Measurements from ENCODE around the gene INTS1.

Gene INTS1

DNA sequence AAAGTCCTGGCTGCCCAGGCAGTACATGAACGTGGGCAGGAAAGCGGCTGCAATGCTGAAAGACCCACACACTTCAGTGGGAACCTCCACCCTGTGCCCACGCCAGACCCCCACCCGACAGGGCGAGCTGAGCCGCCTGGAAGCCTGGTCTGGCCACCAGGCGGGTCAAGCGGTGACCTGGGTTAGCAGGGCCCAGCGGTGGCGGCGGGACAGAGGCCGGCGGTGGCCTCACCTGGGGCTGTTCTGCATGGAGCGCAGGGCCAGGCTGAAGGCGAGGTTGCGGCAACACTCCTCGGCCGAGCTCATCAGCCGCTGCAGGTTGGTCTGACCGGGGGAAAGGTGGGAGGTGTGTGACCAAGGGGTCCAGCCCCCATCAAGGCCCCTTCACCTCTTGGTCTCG lies 33.3 kb downstream of the INTS1 start:
- no peak for DNase-seq (ENCODE audit: extremely low spot score)
- ChIA-PET CTCF (no interaction called here), POLR2A (no interaction called here)
- no peak for TF ChIP-seq CTCF (IDR thresholded peaks at IDR 0.05; ENCODE audit: control extremely low read depth, extremely low read depth, low read depth, missing control alignments)

DNA sequence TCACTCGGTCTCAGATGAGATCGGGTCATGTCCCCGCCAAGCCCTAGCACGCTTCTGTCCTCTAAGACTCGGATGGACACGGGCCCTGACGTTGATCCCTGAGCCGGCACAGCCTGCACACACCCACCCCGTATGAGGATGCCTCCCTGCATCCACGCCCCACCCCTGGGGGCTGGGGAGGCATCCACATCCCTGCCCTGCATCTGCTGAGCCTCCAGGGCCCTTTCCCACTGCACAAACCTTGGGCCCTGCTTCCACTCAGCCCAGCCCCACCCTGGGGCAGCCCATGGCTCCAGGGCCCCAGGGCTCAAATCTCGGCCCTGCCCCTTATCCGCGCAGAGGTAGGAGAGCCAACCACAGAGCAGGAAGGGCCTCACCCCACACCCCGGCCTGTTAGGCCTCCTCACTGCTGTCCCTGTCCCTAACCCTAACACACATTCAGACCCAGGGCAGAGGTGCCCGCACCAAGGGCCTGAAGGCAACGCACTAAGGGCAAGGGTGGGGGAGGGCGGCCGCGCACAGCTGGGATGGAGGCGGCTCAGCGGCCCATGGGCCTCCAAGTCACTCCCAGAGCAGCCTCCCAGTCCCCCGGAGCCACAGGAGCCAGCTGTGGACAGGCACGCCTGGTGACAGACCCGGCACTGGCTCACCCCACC lies 35.4 kb downstream of the INTS1 start:
- ChIA-PET POLR2A (no interaction called here), CTCF (no interaction called here)
- DNase-seq (ENCODE audit: extremely low spot score) = no peak
- TF ChIP-seq CTCF (IDR thresholded peaks at IDR 0.05; ENCODE audit: control extremely low read depth, extremely low read depth, low read depth, missing control alignments) = no peak

- no peak for TF ChIP-seq CTCF (IDR thresholded peaks at IDR 0.05; ENCODE audit: control extremely low read depth, extremely low read depth, low read depth, missing control alignments)
- DNase-seq (ENCODE audit: extremely low spot score) = no peak
- CTCF ChIA-PET = no interaction called here
- POLR2A ChIA-PET = no interaction called here
Measured at GRCh38 chr7:1468203-1468602, 36.0 kb downstream of the INTS1 start.

- TF ChIP-seq CTCF (IDR thresholded peaks at IDR 0.05; ENCODE audit: control extremely low read depth, extremely low read depth, low read depth, missing control alignments) = no peak
- ChIA-PET POLR2A (no interaction called here), CTCF (interaction anchor here (2.0 kb wide), 1 partner anchor 35 kb away, joined by 5 read pairs; no protein-coding TSS in a partner anchor)
- DNase-seq (ENCODE audit: extremely low spot score) = no peak
Measured at GRCh38 chr7:1466524-1467271, 37.5 kb downstream of the INTS1 start.

DNA sequence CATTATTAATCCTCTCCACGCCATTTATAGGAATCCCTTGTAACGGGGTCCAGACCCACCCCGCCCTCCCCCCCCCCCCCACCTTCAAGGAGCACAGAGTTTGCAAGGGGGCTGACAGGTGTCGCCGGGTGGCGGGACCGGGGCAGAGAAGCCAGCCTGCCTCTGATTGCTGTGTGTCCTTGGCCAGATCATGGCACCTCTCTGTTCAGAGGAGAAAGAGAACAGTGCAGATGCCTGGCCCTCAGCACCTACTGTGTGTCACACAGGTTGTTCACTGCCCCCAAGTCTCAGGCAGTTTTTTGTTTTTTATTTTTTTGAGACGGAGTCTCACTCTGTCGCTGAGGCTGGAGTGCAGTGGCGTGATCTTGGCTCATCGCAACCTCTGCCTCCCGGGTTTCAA lies 39.5 kb downstream of the INTS1 start:
- no peak for TF ChIP-seq CTCF (IDR thresholded peaks at IDR 0.05; ENCODE audit: control extremely low read depth, extremely low read depth, low read depth, missing control alignments)
- POLR2A ChIA-PET = no interaction called here
- no peak for DNase-seq (ENCODE audit: extremely low spot score)
- CTCF ChIA-PET = interaction anchor here (5.4 kb wide), 1 partner anchor 10 kb away, joined by 40 read pairs; no protein-coding TSS in a partner anchor

- DNase-seq (ENCODE audit: extremely low spot score) = no peak
- ChIA-PET CTCF (interaction anchor here (5.4 kb wide), 1 partner anchor 10 kb away, joined by 40 read pairs; no protein-coding TSS in a partner anchor), POLR2A (no interaction called here)
- no peak for TF ChIP-seq CTCF (IDR thresholded peaks at IDR 0.05; ENCODE audit: control extremely low read depth, extremely low read depth, low read depth, missing control alignments)
Measured at GRCh38 chr7:1463676-1464223, 40.4 kb downstream of the INTS1 start.

Measured in GM10248 (cell line).